SK-N-SH treated with all-trans-retinoic acid at 6 μM for 48 hours (cell line): ENCODE results near the gene RGS7.

ENCODE experiments used
- CSDC2 ChIP-seq: fragments of 250-450 bp; sonication (Bioruptor Pico); IDR thresholded peaks from 2 replicates; pipeline ENCODE4 v1.5.0; 2020; ENCODE audit warnings: mild to moderate bottlenecking, moderate library complexity
- ESRRG ChIP-seq: fragments of 250-450 bp; sonication (Bioruptor Pico); IDR thresholded peaks from 2 replicates; pipeline ENCODE4 v1.6.1; 2021; ENCODE audit warnings: mild to moderate bottlenecking
- ISL1 ChIP-seq: fragments of 250-450 bp; sonication (Bioruptor Pico); IDR thresholded peaks from 2 replicates; pipeline ENCODE4 v2.1.2; 2022; ENCODE audit warnings: mild to moderate bottlenecking, moderate library complexity
- RARB ChIP-seq: fragments of 250-450 bp; sonication (Bioruptor Pico); IDR thresholded peaks from 2 replicates; pipeline ENCODE4 v1.8.0; 2021; ENCODE audit warnings: mild to moderate bottlenecking, moderate library complexity
- SNAI2 ChIP-seq: fragments of 250-450 bp; sonication (Bioruptor Pico); IDR thresholded peaks from 2 replicates; pipeline ENCODE4 v1.5.0; 2020; ENCODE audit warnings: mild to moderate bottlenecking, moderate library complexity
- TF ChIP-seq, protein P1 (sequence below): fragments of 250-450 bp; sonication (Bioruptor Pico); IDR thresholded peaks from 2 replicates; pipeline ENCODE4 v1.8.0; 2021; ENCODE audit warnings: low read depth, mild to moderate bottlenecking, moderate library complexity, borderline replicate concordance
- TF ChIP-seq, protein P2 (sequence below): fragments of 250-450 bp; sonication (Bioruptor Pico); IDR thresholded peaks from 2 replicates; pipeline ENCODE4 v1.5.1; 2020; ENCODE audit warnings: low read depth, mild to moderate bottlenecking, moderate library complexity
- TF ChIP-seq, protein P3 (sequence below): fragments of 250-450 bp; sonication (Bioruptor Pico); IDR thresholded peaks from 2 replicates; pipeline ENCODE4 v1.5.0; 2020; ENCODE audit warnings: mild to moderate bottlenecking, moderate library complexity

DNA sequence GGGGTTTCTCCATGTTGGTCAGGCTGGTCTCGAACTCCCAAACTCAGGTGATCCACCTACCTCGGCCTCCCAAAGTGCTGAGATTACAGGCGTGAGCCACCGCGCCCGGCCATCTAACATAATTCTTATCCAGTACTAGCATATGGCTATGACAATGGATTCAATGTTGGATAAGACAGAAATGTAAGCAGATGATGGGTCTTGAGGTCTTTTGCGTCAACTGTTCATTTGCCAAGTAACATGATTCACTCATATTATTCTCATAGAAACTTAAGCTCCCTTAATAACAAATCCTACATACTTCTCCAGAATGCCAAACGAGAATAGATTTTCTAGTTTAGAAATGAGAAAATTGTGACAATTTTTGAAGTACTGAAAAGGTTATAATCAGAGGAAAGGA, 170.3 kb downstream of the RGS7 start:
- no peak for TF ChIP-seq ISL1
- TF ChIP-seq RARB = no peak
- TF ChIP-seq, protein P1, sequence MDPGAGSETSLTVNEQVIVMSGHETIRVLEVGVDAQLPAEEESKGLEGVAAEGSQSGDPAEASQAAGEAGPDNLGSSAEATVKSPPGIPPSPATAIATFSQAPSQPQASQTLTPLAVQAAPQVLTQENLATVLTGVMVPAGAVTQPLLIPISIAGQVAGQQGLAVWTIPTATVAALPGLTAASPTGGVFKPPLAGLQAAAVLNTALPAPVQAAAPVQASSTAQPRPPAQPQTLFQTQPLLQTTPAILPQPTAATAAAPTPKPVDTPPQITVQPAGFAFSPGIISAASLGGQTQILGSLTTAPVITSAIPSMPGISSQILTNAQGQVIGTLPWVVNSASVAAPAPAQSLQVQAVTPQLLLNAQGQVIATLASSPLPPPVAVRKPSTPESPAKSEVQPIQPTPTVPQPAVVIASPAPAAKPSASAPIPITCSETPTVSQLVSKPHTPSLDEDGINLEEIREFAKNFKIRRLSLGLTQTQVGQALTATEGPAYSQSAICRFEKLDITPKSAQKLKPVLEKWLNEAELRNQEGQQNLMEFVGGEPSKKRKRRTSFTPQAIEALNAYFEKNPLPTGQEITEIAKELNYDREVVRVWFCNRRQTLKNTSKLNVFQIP (CRISPR knock-in tag) = no peak
- TF ChIP-seq, protein P2, sequence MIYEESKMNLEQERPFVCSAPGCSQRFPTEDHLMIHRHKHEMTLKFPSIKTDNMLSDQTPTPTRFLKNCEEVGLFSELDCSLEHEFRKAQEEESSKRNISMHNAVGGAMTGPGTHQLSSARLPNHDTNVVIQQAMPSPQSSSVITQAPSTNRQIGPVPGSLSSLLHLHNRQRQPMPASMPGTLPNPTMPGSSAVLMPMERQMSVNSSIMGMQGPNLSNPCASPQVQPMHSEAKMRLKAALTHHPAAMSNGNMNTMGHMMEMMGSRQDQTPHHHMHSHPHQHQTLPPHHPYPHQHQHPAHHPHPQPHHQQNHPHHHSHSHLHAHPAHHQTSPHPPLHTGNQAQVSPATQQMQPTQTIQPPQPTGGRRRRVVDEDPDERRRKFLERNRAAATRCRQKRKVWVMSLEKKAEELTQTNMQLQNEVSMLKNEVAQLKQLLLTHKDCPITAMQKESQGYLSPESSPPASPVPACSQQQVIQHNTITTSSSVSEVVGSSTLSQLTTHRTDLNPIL = no peak
- no peak for TF ChIP-seq SNAI2 (CRISPR knock-in tag)
- TF ChIP-seq ESRRG (CRISPR knock-in tag) = no peak
- TF ChIP-seq, protein P3, sequence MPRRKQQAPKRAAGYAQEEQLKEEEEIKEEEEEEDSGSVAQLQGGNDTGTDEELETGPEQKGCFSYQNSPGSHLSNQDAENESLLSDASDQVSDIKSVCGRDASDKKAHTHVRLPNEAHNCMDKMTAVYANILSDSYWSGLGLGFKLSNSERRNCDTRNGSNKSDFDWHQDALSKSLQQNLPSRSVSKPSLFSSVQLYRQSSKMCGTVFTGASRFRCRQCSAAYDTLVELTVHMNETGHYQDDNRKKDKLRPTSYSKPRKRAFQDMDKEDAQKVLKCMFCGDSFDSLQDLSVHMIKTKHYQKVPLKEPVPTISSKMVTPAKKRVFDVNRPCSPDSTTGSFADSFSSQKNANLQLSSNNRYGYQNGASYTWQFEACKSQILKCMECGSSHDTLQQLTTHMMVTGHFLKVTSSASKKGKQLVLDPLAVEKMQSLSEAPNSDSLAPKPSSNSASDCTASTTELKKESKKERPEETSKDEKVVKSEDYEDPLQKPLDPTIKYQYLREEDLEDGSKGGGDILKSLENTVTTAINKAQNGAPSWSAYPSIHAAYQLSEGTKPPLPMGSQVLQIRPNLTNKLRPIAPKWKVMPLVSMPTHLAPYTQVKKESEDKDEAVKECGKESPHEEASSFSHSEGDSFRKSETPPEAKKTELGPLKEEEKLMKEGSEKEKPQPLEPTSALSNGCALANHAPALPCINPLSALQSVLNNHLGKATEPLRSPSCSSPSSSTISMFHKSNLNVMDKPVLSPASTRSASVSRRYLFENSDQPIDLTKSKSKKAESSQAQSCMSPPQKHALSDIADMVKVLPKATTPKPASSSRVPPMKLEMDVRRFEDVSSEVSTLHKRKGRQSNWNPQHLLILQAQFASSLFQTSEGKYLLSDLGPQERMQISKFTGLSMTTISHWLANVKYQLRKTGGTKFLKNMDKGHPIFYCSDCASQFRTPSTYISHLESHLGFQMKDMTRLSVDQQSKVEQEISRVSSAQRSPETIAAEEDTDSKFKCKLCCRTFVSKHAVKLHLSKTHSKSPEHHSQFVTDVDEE (CRISPR knock-in tag) = no peak
- no peak for TF ChIP-seq CSDC2 (CRISPR knock-in tag)
